CD4-positive, alpha-beta T cell (primary cell): Measurements from ENCODE around the gene PGM5. TPM values are rescaled to one million over a fixed set of nuclear protein-coding genes. Genes with fewer than 3 reads are reported as not detected.

Experiments used
- ATAC-seq: fragments of 200-7000 bp; cut with Tn5 transposase; one replicate; pipeline ENCODE4 v1.10.0; 2022; ENCODE audit warnings: mild to moderate bottlenecking; ENCODE audit not compliant: poor library complexity
- CTCF ChIA-PET: fragments of 350-600 bp; sonication (Branson Sonifier 250); formaldehyde crosslinking; loops from one replicate; lab custom pipeline; 2021; ENCODE audit warnings: antibody characterized with exemption, inconsistent platforms; lab: Charles Lee
- POLR2A ChIA-PET: fragments of 350-600 bp; sonication (Branson Sonifier 250); formaldehyde crosslinking; loops from one replicate; lab custom pipeline; 2021; ENCODE audit warnings: antibody characterized with exemption, inconsistent platforms; lab: Charles Lee
- DNase-seq, 14 experiments: peaks; one replicate each; pipeline ENCODE4 v3.0.0-alpha.2; 2013 to 2020; ENCODE audit warnings: mixed read lengths in 2 of 14
- H3K27ac ChIP-seq, 2 donors: one replicate each; pipeline versions ENCODE4 v1.5.1 to v1.7.0; 2013; ENCODE audit warnings: low read length in 2 of 2, low read depth in 1 of 2, mild to moderate bottlenecking in 1 of 2
- H3K27me3 ChIP-seq, 2 experiments: 1 replicate in 1 of 2; 2 replicates in 1 of 2; pipeline versions ENCODE4 v1.6.1 to v1.7.0; 2013; ENCODE audit warnings: low read length in 2 of 2, control low read depth in 1 of 2, mild to moderate bottlenecking in 1 of 2, moderate library complexity in 1 of 2; ENCODE audit not compliant: insufficient read depth in 2 of 2, control insufficient read depth in 1 of 2
- H3K36me3 ChIP-seq: one replicate; pipeline ENCODE4 v1.6.1; 2013; ENCODE audit warnings: low read length, control low read depth; ENCODE audit not compliant: insufficient read depth
- H3K4me1 ChIP-seq: one replicate; pipeline ENCODE4 v1.6.1; 2013; ENCODE audit warnings: low read length, control low read depth; ENCODE audit not compliant: insufficient read depth
- H3K4me3 ChIP-seq: one replicate; pipeline ENCODE4 v1.5.1; 2013; ENCODE audit warnings: mild to moderate bottlenecking, low read length, moderate library complexity
- H3K9me3 ChIP-seq, 2 experiments: 1 replicate in 1 of 2; 2 replicates in 1 of 2; pipeline versions ENCODE4 v1.6.1 to v1.7.0; 2013; ENCODE audit warnings: low read length in 2 of 2, mild to moderate bottlenecking in 2 of 2, control low read depth in 1 of 2, moderate library complexity in 1 of 2; ENCODE audit not compliant: control insufficient read depth in 1 of 2, insufficient read depth in 1 of 2
- H3K27ac Mint-ChIP-seq: one replicate; pipeline ENCODE4 v1.8.0; 2020; ENCODE audit warnings: mixed read lengths
- H3K27me3 Mint-ChIP-seq: one replicate; pipeline ENCODE4 v1.8.0; 2021; ENCODE audit warnings: mixed read lengths
- H3K36me3 Mint-ChIP-seq: one replicate; pipeline ENCODE4 v1.8.0; 2021; ENCODE audit warnings: low read depth, mixed read lengths
- H3K4me1 Mint-ChIP-seq: one replicate; pipeline ENCODE4 v1.8.0; 2021; ENCODE audit warnings: low read depth, mixed read lengths
- H3K4me3 Mint-ChIP-seq: one replicate; pipeline ENCODE4 v1.8.0; 2020; ENCODE audit warnings: mild to moderate bottlenecking, mixed read lengths
- H3K9me3 Mint-ChIP-seq: one replicate; pipeline ENCODE4 v1.8.0; 2020; ENCODE audit warnings: mixed read lengths
- CTCF ChIP-seq: fragments of 200-600 bp; IDR thresholded peaks from one replicate; pipeline ENCODE4 v1.8.0; 2022; ENCODE audit warnings: antibody characterized with exemption, mild to moderate bottlenecking
- intact Hi-C, 2 experiments: fragments of 100-400 bp; cut with DNase I in 1 of 2; cut with micrococcal nuclease in 1 of 2; formaldehyde crosslinking; loops; one replicate each; pipeline versions ENCODE4 v1.15.1 to v1.9.0; 2023 to 2025; cut with DNase I, micrococcal nuclease
- total RNA-seq, 174 experiments: library from RNA in 2 of 174; stranded (reverse) in 2 of 174; gene quantifications; one replicate each; pipeline ENCODE4 v1.2.3 and lab custom pipeline; 2021 to 2026

The PGM5 gene
- total RNA-seq, 2 experiments from 2014 or later = not detected

GRCh38 chr9:68419901-68420300 lies 63.5 kb downstream of the PGM5 start:
- ChIA-PET POLR2A (no interaction called here), CTCF (no interaction called here)
- H3K36me3 ChIP-seq = no peaks in the 10 kb centered on the region
- Mint-ChIP-seq H3K9me3 (no peaks in the 10 kb centered on the region), H3K4me1 (no peaks in the 10 kb centered on the region), H3K27me3 (peaks cover 17% of the 10 kb centered on the region), H3K4me3 (no peak overlapping the region), H3K36me3 (no peaks in the 10 kb centered on the region), H3K27ac (no peak overlapping the region)
- H3K4me1 ChIP-seq = no peaks in the 10 kb centered on the region
- no peak for TF ChIP-seq CTCF
- intact Hi-C loops = no loop called here
- no peaks in the 10 kb centered on the region for H3K27me3 ChIP-seq
- no peak overlapping the region for H3K4me3 ChIP-seq
- peaks cover 0 to 3% of the 10 kb centered on the region in 2 experiments for H3K9me3 ChIP-seq
- no peak overlapping the region for H3K27ac ChIP-seq
- no peak for ATAC-seq
- no peak for DNase-seq

GRCh38 chr9:68426755-68427154 lies 70.3 kb downstream of the PGM5 start:
- no peak for TF ChIP-seq CTCF
- no peaks in the 10 kb centered on the region for H3K27me3 ChIP-seq
- H3K9me3 ChIP-seq = no peaks in the 10 kb centered on the region
- CTCF ChIA-PET = no interaction called here
- Mint-ChIP-seq H3K36me3 (no peaks in the 10 kb centered on the region), H3K9me3 (no peaks in the 10 kb centered on the region), H3K4me1 (no peaks in the 10 kb centered on the region), H3K4me3 (no peak overlapping the region), H3K27me3 (no peaks in the 10 kb centered on the region), H3K27ac (no peak overlapping the region)
- H3K27ac ChIP-seq = no peak overlapping the region
- no peaks in the 10 kb centered on the region for H3K4me1 ChIP-seq
- no peaks in the 10 kb centered on the region for H3K36me3 ChIP-seq
- intact Hi-C loops = no loop called here
- POLR2A ChIA-PET = no interaction called here
- no peak for ATAC-seq
- no peak overlapping the region for H3K4me3 ChIP-seq
- no peak for DNase-seq

GRCh38 chr9:68427216-68427977 lies 71.0 kb downstream of the PGM5 start:
- ATAC-seq (no peak), DNase-seq (no peak)
- CTCF ChIA-PET = no interaction called here
- H3K27me3 ChIP-seq = no peaks in the 10 kb centered on the region
- Mint-ChIP-seq H3K36me3 (no peaks in the 10 kb centered on the region), H3K4me1 (no peaks in the 10 kb centered on the region), H3K27me3 (no peaks in the 10 kb centered on the region), H3K27ac (no peak overlapping the region), H3K9me3 (no peaks in the 10 kb centered on the region), H3K4me3 (no peak overlapping the region)
- no peaks in the 10 kb centered on the region for H3K9me3 ChIP-seq
- no peaks in the 10 kb centered on the region for H3K36me3 ChIP-seq
- H3K4me1 ChIP-seq = no peaks in the 10 kb centered on the region
- no peak overlapping the region for H3K27ac ChIP-seq
- no peak overlapping the region for H3K4me3 ChIP-seq
- POLR2A ChIA-PET = no interaction called here
- intact Hi-C loops = no loop called here
- TF ChIP-seq CTCF = no peak
